NK-92 (cell line): Measurements from ENCODE around the gene ZNF254.
"Not testable (repeated sequence)": the region's sequence is repeated elsewhere in the genome, so short reads cannot be mapped to it uniquely, and the experiment has no call there.

Experiments
- DNase-seq: peaks from one replicate; lab custom pipeline; 2025; ENCODE audit not compliant: unreplicated experiment; lab: John Stamatoyannopoulos, UW

The ZNF254 gene

DNA sequence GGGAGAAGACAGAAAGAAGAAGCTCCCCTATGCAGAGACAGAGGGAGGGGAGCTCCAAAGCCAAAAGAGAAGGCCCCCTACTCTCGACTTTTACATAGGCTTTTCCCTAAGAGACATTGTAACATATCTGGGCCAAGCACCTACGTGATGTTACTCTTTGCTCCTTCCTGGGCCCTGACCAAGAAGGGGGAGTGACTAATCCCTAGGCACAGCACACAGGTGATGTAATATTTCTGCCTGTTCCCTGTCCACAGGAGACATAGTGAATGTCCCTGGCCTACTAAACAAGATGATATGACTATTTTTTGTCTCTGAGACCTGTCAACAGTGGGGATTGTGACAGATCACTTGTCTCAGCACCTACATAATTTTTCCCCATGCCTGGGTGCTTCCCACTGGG lies 15.9 kb upstream of the ZNF254 start:
- DNase-seq = no peak

- DNase-seq = no peak
Observed at GRCh38 chr19:24072720-24073119, 14.3 kb upstream of the ZNF254 start.

- no peak for DNase-seq
Observed at GRCh38 chr19:24073807-24074206, 13.2 kb upstream of the ZNF254 start.

DNA sequence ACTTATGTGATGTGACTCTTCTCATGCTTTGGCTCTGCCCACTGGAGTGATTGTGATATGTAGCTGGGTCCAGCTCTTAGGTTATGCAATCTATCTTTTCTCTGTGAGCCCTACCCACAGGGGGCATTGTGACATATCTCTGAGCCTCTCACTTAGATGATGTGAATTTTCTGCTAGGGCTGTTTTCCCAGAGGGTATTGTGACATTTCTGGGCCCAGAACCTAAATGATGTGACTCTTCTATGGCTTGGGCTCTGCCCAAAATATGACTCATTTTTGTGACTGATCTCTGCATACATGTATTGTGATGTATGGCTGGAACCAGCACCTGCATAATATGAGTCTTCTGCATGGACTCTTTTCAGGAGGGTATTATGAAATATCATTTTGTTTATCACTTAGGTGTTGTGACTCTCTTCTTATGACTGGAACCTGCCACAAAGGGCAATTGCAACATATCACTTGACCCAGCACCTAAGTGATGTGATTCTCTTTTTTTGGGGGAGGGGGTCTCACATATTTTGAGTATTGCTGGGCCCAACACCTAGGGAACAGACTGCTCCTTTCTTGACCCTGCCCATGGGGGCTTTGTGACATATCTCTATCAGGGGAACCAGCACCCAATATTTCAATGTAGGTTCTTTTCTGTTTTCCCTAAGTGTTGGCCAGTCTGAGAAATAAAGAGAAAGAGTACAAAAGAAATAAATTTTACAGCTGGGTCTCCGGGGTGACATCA lies 12.1 kb upstream of the ZNF254 start:
- DNase-seq = no peak

- DNase-seq = not testable (repeated sequence)
Observed at GRCh38 chr19:24075530-24075929, 11.5 kb upstream of the ZNF254 start.

GRCh38 chr19:24078680-24079079 lies 8.3 kb upstream of the ZNF254 start:
- DNase-seq = no peak

DNA sequence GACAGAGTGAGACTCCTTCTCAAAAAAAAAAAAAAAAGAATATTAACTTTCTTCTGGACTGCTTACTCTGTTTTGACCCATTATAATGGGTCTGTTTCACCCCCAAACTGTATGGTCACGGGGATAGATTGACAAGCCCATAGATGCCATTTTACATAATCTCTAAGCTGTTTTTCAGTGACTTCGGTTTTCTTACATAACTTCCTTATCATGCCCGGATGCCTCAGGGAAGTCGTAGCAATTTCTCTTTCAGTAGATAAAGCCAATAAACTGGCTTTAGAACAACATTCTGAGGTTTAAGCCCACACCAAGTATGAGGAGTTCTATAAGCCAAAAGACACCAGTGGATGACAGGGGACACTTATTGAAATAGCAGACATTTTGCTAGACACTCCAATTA lies 5.9 kb upstream of the ZNF254 start:
- no peak for DNase-seq

DNA sequence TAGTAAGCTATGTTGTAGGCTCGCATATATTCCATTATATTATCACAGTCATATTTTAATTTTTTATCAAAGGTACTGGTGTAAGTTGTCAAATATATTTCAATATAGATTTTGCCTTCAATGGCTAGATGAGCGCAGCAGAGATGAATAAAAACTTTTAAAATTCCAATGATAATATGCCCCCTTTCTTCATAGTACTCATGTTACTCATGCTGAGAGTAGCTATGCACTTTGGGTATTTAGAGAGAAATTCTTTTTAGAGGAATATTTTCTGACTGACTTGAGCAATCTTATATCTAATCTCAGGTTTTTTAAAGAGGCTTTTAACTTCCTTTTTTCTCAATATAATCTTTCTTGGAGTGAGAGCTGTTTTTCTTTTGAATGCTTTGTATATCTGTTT lies 11.4 kb downstream of the ZNF254 start:
- DNase-seq = no peak

DNA sequence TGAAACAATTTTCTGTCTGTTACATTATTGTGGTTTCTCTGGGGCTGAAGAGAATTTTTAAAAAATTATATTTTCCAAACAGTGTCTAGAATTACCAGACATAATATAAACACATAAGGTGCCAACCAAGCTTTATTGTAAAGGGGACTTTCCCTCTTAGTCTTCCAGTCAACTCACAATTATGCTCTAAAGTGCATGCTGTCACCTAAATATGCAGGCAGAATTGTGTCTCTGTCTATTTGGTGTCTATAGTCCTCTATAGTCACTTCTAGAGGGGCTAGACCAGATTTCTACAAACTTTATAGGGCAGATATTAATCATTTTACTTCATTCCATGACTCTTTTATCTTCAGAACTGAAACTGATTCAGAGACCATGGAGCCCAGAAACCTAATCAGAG lies 12.8 kb downstream of the ZNF254 start:
- no peak for DNase-seq

- DNase-seq = not testable (repeated sequence)
Observed at GRCh38 chr19:24100597-24100996, 13.6 kb downstream of the ZNF254 start.

DNA sequence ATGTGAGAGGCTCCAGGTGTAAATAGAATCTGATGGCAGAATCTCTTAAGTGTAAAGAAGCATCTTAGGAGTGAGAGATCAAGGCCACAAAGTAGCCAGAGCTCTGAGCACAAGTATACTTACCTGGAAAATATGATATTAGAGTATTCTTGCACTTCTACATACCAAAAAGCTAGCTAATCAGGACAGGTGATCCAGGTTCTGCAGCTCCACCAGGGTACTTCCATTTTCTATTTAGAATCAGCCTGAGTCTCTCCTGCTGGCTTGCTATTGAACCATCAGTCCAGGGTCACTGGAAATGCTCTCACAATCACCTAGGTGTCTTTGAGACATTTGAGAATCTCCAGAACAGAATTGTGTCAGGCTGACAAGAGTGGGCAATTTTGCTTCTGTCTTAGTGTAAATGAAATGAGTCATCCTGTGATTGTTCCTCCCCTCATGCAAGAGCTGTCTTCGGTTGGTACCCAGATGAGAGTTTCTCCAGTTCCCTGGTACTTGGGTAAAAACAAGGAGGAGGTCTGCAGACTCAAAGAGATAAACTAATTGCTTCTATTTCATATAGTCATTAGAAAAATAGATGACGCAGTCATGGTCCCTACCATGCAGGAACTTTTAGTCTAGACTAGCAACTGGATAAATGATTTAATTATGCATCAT lies 14.6 kb downstream of the ZNF254 start:
- DNase-seq = no peak

DNA sequence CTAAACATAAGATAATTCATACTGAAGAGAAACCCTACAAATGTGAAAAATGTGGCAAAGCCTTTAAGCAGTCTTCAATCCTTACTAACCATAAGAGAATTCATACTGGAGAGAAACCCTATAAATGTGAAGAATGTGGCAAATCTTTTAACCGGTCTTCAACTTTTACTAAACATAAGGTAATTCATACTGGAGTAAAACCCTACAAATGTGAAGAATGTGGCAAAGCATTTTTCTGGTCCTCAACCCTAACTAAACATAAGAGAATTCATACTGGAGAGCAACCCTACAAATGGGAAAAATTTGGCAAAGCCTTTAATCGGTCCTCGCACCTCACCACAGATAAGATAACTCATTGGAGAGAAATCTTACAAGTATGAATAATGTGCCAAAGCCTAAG lies 40.6 kb downstream of the ZNF254 start:
- DNase-seq = no peak

GRCh38 chr19:24140099-24140498 lies 53.1 kb downstream of the ZNF254 start:
- DNase-seq = no peak

GRCh38 chr19:24140591-24140990 lies 53.6 kb downstream of the ZNF254 start:
- no peak for DNase-seq

DNA sequence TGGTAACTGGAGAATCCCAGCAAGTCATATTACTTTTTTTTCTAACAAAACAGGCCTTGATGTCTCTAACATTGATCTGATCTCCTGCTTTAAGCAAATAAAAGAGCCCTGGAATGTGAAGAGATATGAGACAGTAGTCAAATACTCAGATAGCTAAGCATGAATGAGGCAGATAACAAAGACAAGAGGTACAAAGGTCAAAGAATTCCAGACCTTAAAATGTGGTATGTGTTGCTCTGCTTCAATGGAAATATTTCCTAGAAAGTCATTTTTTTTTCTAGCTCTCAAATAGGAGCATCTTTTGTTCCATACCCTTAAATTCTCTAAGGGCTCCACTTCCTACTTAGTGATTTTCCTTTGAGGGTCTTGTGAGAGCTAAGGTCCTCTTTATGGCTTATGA lies 54.6 kb downstream of the ZNF254 start:
- no peak for DNase-seq

GRCh38 chr19:24142771-24143170 lies 55.8 kb downstream of the ZNF254 start:
- no peak for DNase-seq

DNA sequence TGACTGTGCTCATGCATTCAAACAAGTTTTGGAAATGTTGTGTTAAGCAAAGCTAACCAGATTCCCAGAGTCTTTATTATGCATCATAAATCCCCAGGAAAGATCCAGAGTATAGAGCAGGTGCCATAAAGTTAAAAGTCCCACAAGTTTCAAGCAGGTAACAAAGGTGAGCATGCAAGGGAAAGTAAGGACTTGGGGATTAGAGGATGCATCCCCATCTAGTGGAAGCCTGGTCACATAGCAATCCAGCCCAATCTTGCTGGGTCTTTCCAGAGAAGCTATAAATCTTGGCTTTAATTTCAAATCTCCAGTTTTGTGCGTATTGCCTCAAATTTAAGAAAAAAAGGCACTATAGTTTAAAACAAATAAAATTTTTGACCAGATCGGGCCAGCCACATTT lies 72.7 kb downstream of the ZNF254 start:
- no peak for DNase-seq

DNA sequence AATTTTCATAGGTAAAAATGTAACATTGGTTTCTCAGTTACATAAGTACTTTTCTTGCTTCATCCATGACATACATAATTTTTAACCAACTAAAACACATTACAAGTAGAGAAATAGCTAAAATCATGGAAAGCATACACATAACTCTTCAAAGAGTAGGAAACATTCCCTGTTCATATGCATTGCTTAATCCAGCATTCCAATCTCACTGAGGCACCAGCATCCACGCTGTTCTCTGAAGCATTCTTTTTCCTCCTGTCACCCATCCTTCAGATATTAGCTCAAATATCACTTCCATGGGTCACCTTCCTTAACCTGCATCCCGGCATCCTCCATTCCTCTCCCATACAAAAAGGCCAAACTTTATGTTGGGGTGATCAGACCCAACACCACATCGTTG lies 79.1 kb downstream of the ZNF254 start:
- no peak for DNase-seq

DNA sequence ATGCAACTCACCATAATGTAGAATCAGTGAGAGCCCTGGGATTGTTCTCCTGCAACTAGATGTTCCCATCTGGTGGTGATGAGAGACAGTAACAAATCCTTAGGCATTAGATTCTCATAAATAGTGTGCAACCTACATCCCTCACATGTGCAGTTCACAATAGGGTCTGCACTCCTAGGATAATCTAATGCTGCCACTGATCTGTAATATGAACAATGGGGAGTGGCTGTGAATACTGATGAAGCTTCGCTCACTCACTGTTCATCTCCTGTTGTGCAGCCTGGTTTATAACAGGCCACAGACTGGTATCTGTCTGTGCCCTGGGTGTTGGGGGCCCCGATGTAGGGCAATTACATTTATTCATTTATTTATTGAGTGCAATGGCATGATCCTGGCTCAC lies 86.9 kb downstream of the ZNF254 start:
- no peak for DNase-seq

GRCh38 chr19:24177686-24178085 lies 90.7 kb downstream of the ZNF254 start:
- DNase-seq = no peak

DNA sequence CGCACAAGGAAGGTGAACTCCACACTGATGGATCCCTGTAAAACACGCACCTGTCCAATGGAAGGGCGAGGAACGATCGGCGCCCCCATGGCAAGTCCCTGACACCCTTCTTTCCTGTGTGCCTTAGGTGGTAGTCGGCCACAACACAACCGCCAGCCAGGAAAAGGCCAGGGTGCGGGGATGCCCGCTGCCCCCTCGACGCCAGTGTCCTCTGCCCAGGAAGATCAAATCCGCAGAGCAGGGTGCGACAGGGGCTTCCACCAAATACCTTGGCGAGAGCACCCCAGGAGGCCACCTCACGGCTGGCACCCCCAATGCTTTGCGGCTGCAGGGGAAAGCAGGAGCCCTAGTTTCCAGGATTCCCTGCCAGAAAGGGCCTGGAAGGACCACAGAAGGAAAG lies 91.2 kb downstream of the ZNF254 start:
- DNase-seq = no peak
